Astrocyte (in vitro differentiated cells and primary cell): Measurements from ENCODE around the gene IGFN1. TPM values are rescaled to one million over a fixed set of nuclear protein-coding genes. Genes with fewer than 3 reads are reported as not detected.

ENCODE experiments used
- DNase-seq: peaks from one replicate; pipeline ENCODE4 v3.0.0-alpha.2; 2010; ENCODE audit warnings: low read depth
- FAIRE-seq: peaks from 2 replicates; lab custom pipeline; 2011; peaks lifted over from hg19 to GRCh38; lab: Jason Lieb, UNC
- H2AFZ ChIP-seq: 2 replicates; pipeline ENCODE4 v1.6.0; 2012; ENCODE audit warnings: low read depth, low read length, inconsistent platforms
- H3K27ac ChIP-seq: 2 replicates; pipeline ENCODE4 v1.5.1; 2011; ENCODE audit warnings: low read depth, low read length, inconsistent platforms
- H3K27me3 ChIP-seq: 2 replicates; pipeline ENCODE4 v1.6.0; 2011; ENCODE audit warnings: low read length, inconsistent platforms; ENCODE audit not compliant: insufficient read depth
- H3K36me3 ChIP-seq: 2 replicates; pipeline ENCODE4 v1.5.1; 2011; ENCODE audit warnings: low read length, inconsistent platforms; ENCODE audit not compliant: insufficient read depth
- H3K4me1 ChIP-seq: 2 replicates; pipeline ENCODE4 v1.5.1; 2011; ENCODE audit warnings: low read length, inconsistent platforms; ENCODE audit not compliant: insufficient read depth
- H3K4me2 ChIP-seq: 2 replicates; pipeline ENCODE4 v1.6.0; 2012; ENCODE audit warnings: low read length, inconsistent platforms
- H3K4me3 ChIP-seq: 2 replicates; pipeline ENCODE4 v1.5.1; 2011; ENCODE audit warnings: low read depth, mild to moderate bottlenecking, low read length, inconsistent platforms; ENCODE audit not compliant: insufficient read depth
- H3K79me2 ChIP-seq: 2 replicates; pipeline ENCODE4 v1.6.0; 2012; ENCODE audit warnings: mild to moderate bottlenecking, low read length, inconsistent platforms; ENCODE audit not compliant: insufficient read depth
- H3K9ac ChIP-seq: 2 replicates; pipeline ENCODE4 v1.6.0; 2012; ENCODE audit warnings: mild to moderate bottlenecking, low read length, inconsistent platforms
- H3K9me3 ChIP-seq: 2 replicates; pipeline ENCODE4 v1.5.1; 2012; ENCODE audit warnings: low read depth, mild to moderate bottlenecking, low read length, inconsistent platforms; ENCODE audit not compliant: insufficient read depth
- H4K20me1 ChIP-seq: 2 replicates; pipeline ENCODE4 v1.6.0; 2012; ENCODE audit warnings: low read length, inconsistent platforms; ENCODE audit not compliant: insufficient read depth
- H3K27ac Mint-ChIP-seq: one replicate; pipeline ENCODE4 v1.8.0; 2021; ENCODE audit warnings: mild to moderate bottlenecking, mixed read lengths; ENCODE audit not compliant: unreplicated experiment
- H3K27me3 Mint-ChIP-seq: one replicate; pipeline ENCODE4 v1.8.0; 2021; ENCODE audit warnings: low read depth, mixed read lengths; ENCODE audit not compliant: unreplicated experiment
- H3K36me3 Mint-ChIP-seq: one replicate; pipeline ENCODE4 v1.8.0; 2021; ENCODE audit warnings: low read depth, mixed read lengths; ENCODE audit not compliant: unreplicated experiment
- H3K4me1 Mint-ChIP-seq: one replicate; pipeline ENCODE4 v1.8.0; 2021; ENCODE audit warnings: low read depth, mixed read lengths; ENCODE audit not compliant: unreplicated experiment
- H3K4me3 Mint-ChIP-seq: one replicate; pipeline ENCODE4 v1.8.0; 2021; ENCODE audit warnings: mild to moderate bottlenecking, moderate library complexity, mixed read lengths; ENCODE audit not compliant: unreplicated experiment
- H3K9me3 Mint-ChIP-seq: one replicate; pipeline ENCODE4 v1.8.0; 2021; ENCODE audit warnings: mild to moderate bottlenecking, mixed read lengths; ENCODE audit not compliant: unreplicated experiment
- EZH2 ChIP-seq: IDR thresholded peaks from 2 replicates; pipeline ENCODE4 v1.6.1; 2012; ENCODE audit warnings: mild to moderate bottlenecking, low read length, inconsistent platforms; ENCODE audit not compliant: insufficient read depth
- total RNA-seq: library from RNA; stranded (reverse); gene quantifications from 2 replicates; pipeline ENCODE4 v1.2.1, GENCODE V29; 2021
- TF ChIP-seq, protein P1 (sequence below): IDR thresholded peaks from 2 replicates; pipeline ENCODE4 v1.5.1; 2011; ENCODE audit warnings: low read depth, mild to moderate bottlenecking, inconsistent platforms, low read length, moderate library complexity; ENCODE audit not compliant: insufficient read depth

The IGFN1 gene
- total RNA-seq, 1 donor from 2014 or later: 0.02 TPM

GRCh38 chr1:201176940-201177339 is 13.7 kb upstream of the IGFN1 start:
- H3K27ac ChIP-seq: no peak overlapping the region
- no peak overlapping the region for H2AFZ ChIP-seq
- H3K4me2 ChIP-seq: no peak overlapping the region
- Mint-ChIP-seq H3K36me3 (peaks cover 2% of the 10 kb centered on the region), H3K9me3 (peaks cover 14% of the 10 kb centered on the region), H3K4me3 (no peak overlapping the region), H3K4me1 (no peaks in the 10 kb centered on the region), H3K27me3 (peaks cover 55% of the 10 kb centered on the region), H3K27ac (no peak overlapping the region)
- FAIRE-seq: no peak
- H3K36me3 ChIP-seq: no peaks in the 10 kb centered on the region
- DNase-seq: no peak
- no peak for TF ChIP-seq EZH2
- TF ChIP-seq, protein P1, sequence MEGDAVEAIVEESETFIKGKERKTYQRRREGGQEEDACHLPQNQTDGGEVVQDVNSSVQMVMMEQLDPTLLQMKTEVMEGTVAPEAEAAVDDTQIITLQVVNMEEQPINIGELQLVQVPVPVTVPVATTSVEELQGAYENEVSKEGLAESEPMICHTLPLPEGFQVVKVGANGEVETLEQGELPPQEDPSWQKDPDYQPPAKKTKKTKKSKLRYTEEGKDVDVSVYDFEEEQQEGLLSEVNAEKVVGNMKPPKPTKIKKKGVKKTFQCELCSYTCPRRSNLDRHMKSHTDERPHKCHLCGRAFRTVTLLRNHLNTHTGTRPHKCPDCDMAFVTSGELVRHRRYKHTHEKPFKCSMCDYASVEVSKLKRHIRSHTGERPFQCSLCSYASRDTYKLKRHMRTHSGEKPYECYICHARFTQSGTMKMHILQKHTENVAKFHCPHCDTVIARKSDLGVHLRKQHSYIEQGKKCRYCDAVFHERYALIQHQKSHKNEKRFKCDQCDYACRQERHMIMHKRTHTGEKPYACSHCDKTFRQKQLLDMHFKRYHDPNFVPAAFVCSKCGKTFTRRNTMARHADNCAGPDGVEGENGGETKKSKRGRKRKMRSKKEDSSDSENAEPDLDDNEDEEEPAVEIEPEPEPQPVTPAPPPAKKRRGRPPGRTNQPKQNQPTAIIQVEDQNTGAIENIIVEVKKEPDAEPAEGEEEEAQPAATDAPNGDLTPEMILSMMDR: no peak
- H3K4me1 ChIP-seq: no peaks in the 10 kb centered on the region
- H3K27me3 ChIP-seq: peaks cover 34% of the 10 kb centered on the region
- H3K9me3 ChIP-seq: peaks cover 9% of the 10 kb centered on the region
- no peak overlapping the region for H3K4me3 ChIP-seq
- H4K20me1 ChIP-seq: no peaks in the 10 kb centered on the region
- no peaks in the 10 kb centered on the region for H3K79me2 ChIP-seq
- H3K9ac ChIP-seq: no peak overlapping the region

DNA sequence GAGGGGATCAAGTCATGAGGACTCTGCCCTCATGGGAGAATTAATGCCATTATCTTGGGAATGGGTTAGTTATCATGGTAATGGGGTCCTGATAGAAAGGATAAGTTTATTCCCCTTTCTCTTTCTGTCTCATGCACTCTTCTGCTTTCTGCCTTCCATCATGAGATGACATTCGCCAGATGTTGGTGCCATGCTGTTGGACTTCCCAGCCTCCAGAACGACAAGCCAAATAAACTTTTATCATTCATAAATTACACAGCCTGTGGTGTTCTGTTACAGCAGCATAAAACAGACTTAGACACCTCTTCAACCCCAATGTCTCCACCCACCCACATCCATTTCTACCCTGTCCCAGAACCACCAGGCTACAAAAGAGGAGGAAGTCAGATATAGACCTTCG is 11.9 kb upstream of the IGFN1 start:
- H3K27ac Mint-ChIP-seq: no peak overlapping the region
- no peak overlapping the region for H2AFZ ChIP-seq
- H3K27me3 ChIP-seq: peaks cover 34% of the 10 kb centered on the region
- H3K9me3 ChIP-seq: peaks cover 9% of the 10 kb centered on the region
- no peak overlapping the region for H3K4me2 ChIP-seq
- H3K36me3 ChIP-seq: no peaks in the 10 kb centered on the region
- H3K79me2 ChIP-seq: no peaks in the 10 kb centered on the region
- no peaks in the 10 kb centered on the region for H3K4me1 ChIP-seq
- no peak overlapping the region for H3K4me3 Mint-ChIP-seq
- peaks cover 13% of the 10 kb centered on the region for H3K9me3 Mint-ChIP-seq
- H3K9ac ChIP-seq: no peak overlapping the region
- H3K27me3 Mint-ChIP-seq: peaks cover 59% of the 10 kb centered on the region
- H4K20me1 ChIP-seq: no peaks in the 10 kb centered on the region
- H3K4me1 Mint-ChIP-seq: no peaks in the 10 kb centered on the region
- no peak for FAIRE-seq
- peaks cover 2% of the 10 kb centered on the region for H3K36me3 Mint-ChIP-seq
- no peak for TF ChIP-seq EZH2
- TF ChIP-seq, protein P1: no peak
- DNase-seq: no peak
- H3K27ac ChIP-seq: no peak overlapping the region
- H3K4me3 ChIP-seq: no peak overlapping the region

GRCh38 chr1:201180141-201180540 is 10.5 kb upstream of the IGFN1 start:
- peaks cover 13% of the 10 kb centered on the region for H3K9me3 Mint-ChIP-seq
- H3K27ac Mint-ChIP-seq: no peak overlapping the region
- peaks cover 31% of the 10 kb centered on the region for H3K27me3 ChIP-seq
- H3K27me3 Mint-ChIP-seq: peaks cover 60% of the 10 kb centered on the region
- H3K4me3 Mint-ChIP-seq: no peak overlapping the region
- H2AFZ ChIP-seq: no peak overlapping the region
- no peak overlapping the region for H3K4me2 ChIP-seq
- H3K4me1 Mint-ChIP-seq: peaks cover 10% of the 10 kb centered on the region
- peaks cover 9% of the 10 kb centered on the region for H3K9me3 ChIP-seq
- H3K79me2 ChIP-seq: no peaks in the 10 kb centered on the region
- H4K20me1 ChIP-seq: no peaks in the 10 kb centered on the region
- peaks cover 2% of the 10 kb centered on the region for H3K36me3 Mint-ChIP-seq
- TF ChIP-seq, protein P1: no peak
- TF ChIP-seq EZH2: no peak
- H3K4me3 ChIP-seq: no peak overlapping the region
- FAIRE-seq (no peak), DNase-seq (no peak)
- H3K27ac ChIP-seq: no peak overlapping the region
- peaks cover 10% of the 10 kb centered on the region for H3K4me1 ChIP-seq
- no peak overlapping the region for H3K9ac ChIP-seq
- H3K36me3 ChIP-seq: no peaks in the 10 kb centered on the region
